DND-41 (cell line): Measurements from ENCODE around the gene URM1.

Source experiments
- CTCF ChIP-seq: IDR thresholded peaks from 2 replicates; pipeline ENCODE4 v1.5.1; 2012; ENCODE audit warnings: borderline replicate concordance, low read length, moderate library complexity, mild to moderate bottlenecking; ENCODE audit not compliant: poor library complexity, severe bottlenecking; ENCODE audit errors: extremely low read depth
- EZH2 ChIP-seq: IDR thresholded peaks from 3 replicates; pipeline ENCODE4 v1.6.1; 2012; ENCODE audit warnings: borderline replicate concordance, low read depth, mild to moderate bottlenecking, moderate library complexity, low read length, inconsistent platforms; ENCODE audit not compliant: severe bottlenecking

DNA sequence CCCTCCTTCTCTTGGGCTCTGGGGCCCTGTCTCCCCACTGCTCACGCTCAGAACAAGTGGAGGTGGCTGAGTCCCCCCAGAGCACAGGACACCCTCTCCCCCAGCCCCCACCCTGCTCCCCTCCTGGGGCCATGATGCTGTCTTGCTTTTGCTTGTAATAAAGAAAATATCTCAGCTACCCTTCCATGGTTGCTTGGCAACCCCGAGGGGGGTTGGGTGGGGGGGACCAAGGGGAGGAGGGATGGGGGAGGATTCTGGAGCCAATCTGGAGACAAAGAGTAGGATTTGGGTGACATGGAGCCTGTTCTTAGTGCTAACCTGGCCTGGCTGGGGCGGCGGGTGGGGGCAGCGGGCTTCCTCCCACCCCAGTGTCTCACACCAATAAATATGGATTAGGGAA is 33.4 kb downstream of the URM1 start:
- TF ChIP-seq CTCF (no peak), EZH2 (no peak)
